Lung (tissue), 12 donors: Measurements from ENCODE around the gene DPP6. TPM values are rescaled to one million over a fixed set of nuclear protein-coding genes. Genes with fewer than 3 reads are reported as not detected.

Experiments
- ATAC-seq: fragments of 200-7000 bp; cut with Tn5 transposase; one replicate; pipeline ENCODE4 v1.9.1; 2020; ENCODE audit warnings: moderate number of reproducible peaks; ENCODE audit not compliant: insufficient read depth, low FRiP score
- DNase-seq, 3 donors: peaks; one replicate each; pipeline ENCODE4 v3.0.0-alpha.2; 2013 to 2017
- H3K27ac ChIP-seq, 2 donors: one replicate each; pipeline ENCODE4 v1.5.1; 2013; ENCODE audit warnings: mild to moderate bottlenecking in 2 of 2, moderate library complexity in 2 of 2, control low read depth in 1 of 2, inconsistent platforms in 1 of 2, low read depth in 1 of 2, low read length in 1 of 2
- H3K27me3 ChIP-seq, 3 donors: one replicate each; pipeline ENCODE4 v1.5.1; 2013; ENCODE audit warnings: low read length in 2 of 3; ENCODE audit not compliant: control insufficient read depth in 3 of 3, insufficient read depth in 3 of 3
- H3K36me3 ChIP-seq, 4 donors: one replicate each; pipeline ENCODE4 v1.5.1; 2013; ENCODE audit warnings: low read length in 4 of 4, mild to moderate bottlenecking in 1 of 4, moderate library complexity in 1 of 4; ENCODE audit not compliant: control insufficient read depth in 4 of 4, insufficient read depth in 4 of 4
- H3K4me1 ChIP-seq, 5 donors: one replicate each; pipeline ENCODE4 v1.5.1; 2013; ENCODE audit warnings: low read length in 5 of 5, mild to moderate bottlenecking in 2 of 5, moderate library complexity in 1 of 5; ENCODE audit not compliant: control insufficient read depth in 5 of 5, insufficient read depth in 5 of 5
- H3K4me3 ChIP-seq: one replicate; pipeline ENCODE4 v1.5.1; 2013; ENCODE audit warnings: mild to moderate bottlenecking, control low read depth, moderate library complexity
- H3K9ac ChIP-seq, 2 donors: one replicate each; pipeline ENCODE4 v1.5.1; 2013; ENCODE audit warnings: low read length in 2 of 2, control low read depth in 1 of 2; ENCODE audit not compliant: insufficient read depth in 1 of 2
- H3K9me3 ChIP-seq, 4 donors: one replicate each; pipeline ENCODE4 v1.5.1; 2013; ENCODE audit warnings: low read length in 3 of 4, mild to moderate bottlenecking in 1 of 4, moderate library complexity in 1 of 4; ENCODE audit not compliant: control insufficient read depth in 4 of 4, insufficient read depth in 3 of 4
- WGBS, 2 donors: extraction: QIAGEN DNeasy Blood & Tissue Kit; methylation state at CpG; one replicate each; pipeline ENCODE4 v1.1.7; 2013; 5-methylcytosine and 5-hydroxymethylcytosine counted together
- polyA plus RNA-seq, 2 donors: library from polyadenylated mRNA; stranded (reverse); fragments of 200-250 nt; gene quantifications; one replicate each; pipeline ENCODE4 v1.2.1, GENCODE V29; 2013
- total RNA-seq, 2 donors: library from RNA; depleted of rRNA in 1 of 2; stranded (reverse); fragments of >200 nt in 1 of 2; gene quantifications; one replicate each; pipeline ENCODE4 v1.2.1, GENCODE V29; 2014 to 2021
- TF ChIP-seq, protein P1 (sequence below): IDR thresholded peaks from 2 replicates; pipeline ENCODE4 v1.5.1; 2012; ENCODE audit warnings: mild to moderate bottlenecking; ENCODE audit errors: control extremely low read depth, extremely low read depth
- donor health status: control.
- donor health status: control.
- donor health status: Bipolar disorder and iron deficiency.
- donor health status: healthy.
- donor health status: DM: yes; HTN: yes; CAD: no.

Gene DPP6
- total and polyA plus RNA-seq, 4 donors: 0.08 to 1.3 (median 0.75) TPM

DNA sequence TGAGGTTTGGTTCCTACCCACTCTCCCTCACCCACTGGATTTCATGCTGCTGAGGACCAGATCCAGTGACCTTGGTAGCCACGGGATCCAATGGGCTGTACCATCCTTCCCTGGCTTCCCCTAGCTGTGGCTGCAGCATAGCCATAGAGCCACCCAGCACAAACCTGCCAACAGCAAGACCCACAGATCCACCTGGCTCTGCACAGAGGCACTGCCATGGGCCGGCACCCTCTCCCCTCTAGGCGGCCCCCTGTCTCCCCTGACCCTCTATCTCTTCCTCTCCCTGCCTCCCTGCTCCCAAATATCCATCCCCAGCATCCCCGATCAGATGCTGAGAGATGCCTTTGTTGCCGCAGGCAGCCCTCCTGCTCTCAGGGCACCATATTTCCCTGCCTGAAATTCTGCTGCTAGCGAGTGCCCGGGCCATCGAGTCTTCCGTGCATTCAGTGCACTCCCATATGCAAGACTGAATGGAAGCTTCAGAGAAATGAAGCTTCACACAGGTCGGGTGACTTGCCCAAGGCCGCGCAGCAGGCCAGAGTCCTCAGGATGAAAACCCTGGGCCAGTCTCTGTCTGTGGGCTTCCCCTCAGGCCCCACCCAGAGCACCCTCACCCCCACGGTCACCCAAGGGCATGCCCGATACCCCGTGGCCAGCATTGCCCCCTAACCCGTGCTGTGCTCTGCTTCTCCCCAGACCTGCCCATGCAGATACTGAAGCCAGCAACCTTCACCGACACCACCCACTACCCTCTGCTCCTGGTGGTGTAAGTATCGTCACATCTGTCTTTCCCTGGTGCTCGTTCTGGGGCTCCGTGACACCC lies 819.9 kb downstream of the DPP6 start:
- no peak for DNase-seq
- 85 to 87% methylated on average over 20 of the region's 20 CpGs for WGBS, 2 donors
- no peaks in the 10 kb centered on the region for H3K9me3 ChIP-seq
- H3K4me3 ChIP-seq: no peak overlapping the region
- no peak for ATAC-seq
- H3K27ac ChIP-seq: no peak overlapping the region
- H3K36me3 ChIP-seq: no peaks in the 10 kb centered on the region
- H3K9ac ChIP-seq: no peak overlapping the region
- TF ChIP-seq, protein P1, sequence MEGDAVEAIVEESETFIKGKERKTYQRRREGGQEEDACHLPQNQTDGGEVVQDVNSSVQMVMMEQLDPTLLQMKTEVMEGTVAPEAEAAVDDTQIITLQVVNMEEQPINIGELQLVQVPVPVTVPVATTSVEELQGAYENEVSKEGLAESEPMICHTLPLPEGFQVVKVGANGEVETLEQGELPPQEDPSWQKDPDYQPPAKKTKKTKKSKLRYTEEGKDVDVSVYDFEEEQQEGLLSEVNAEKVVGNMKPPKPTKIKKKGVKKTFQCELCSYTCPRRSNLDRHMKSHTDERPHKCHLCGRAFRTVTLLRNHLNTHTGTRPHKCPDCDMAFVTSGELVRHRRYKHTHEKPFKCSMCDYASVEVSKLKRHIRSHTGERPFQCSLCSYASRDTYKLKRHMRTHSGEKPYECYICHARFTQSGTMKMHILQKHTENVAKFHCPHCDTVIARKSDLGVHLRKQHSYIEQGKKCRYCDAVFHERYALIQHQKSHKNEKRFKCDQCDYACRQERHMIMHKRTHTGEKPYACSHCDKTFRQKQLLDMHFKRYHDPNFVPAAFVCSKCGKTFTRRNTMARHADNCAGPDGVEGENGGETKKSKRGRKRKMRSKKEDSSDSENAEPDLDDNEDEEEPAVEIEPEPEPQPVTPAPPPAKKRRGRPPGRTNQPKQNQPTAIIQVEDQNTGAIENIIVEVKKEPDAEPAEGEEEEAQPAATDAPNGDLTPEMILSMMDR: no peak
- H3K4me1 ChIP-seq: peaks cover 0 to 2% (median 0%) of the 10 kb centered on the region in 5 donors
- H3K27me3 ChIP-seq: peaks cover 0 to 18% (median 8%) of the 10 kb centered on the region in 3 donors

DNA sequence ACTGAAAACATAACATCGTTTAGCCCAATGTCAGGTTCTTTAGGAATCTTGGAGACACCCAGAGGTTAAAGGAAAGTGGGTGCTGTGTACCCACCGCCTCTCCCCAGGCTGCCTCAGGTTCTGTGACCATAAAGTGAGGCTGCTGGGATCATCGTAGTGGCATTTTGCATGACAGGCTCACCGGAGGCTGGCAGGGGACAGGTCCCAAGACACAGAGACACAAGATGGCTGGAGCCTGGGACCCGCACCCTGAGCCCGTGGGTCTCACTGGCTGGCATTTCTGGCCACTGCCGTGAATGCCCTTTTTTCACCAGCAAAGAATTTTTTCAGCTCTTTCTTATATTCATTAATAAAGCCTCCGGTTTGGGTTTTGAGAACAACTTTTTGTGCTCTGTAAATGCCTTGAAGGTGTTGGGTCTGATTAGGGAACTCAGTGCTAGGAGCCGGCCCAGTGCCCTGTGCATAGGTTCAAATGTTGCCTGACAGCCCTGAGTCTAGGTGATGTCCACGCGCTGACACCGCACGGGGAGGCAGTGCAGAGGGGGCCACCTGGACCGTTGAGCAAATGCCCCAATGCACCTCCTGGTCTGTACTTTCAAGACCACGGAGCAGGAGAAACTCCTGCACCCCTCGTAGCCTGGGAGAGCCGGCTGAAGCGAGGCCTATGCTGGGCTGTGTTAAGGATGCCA lies 820.8 kb downstream of the DPP6 start:
- Histone ChIP-seq H3K9me3 (no peaks in the 10 kb centered on the region), H3K9ac (no peak overlapping the region), H3K4me3 (no peak overlapping the region), H3K36me3 (no peaks in the 10 kb centered on the region), H3K27me3 (peaks cover 0 to 16% (median 6%) of the 10 kb centered on the region in 3 donors), H3K4me1 (peaks cover 0 to 2% (median 0%) of the 10 kb centered on the region in 5 donors), H3K27ac (no peak overlapping the region)
- ATAC-seq (no peak), DNase-seq (no peak)
- WGBS, 2 donors: 69 to 89% methylated on average over 18 of the region's 18 CpGs
- TF ChIP-seq, protein P1: no peak

DNA sequence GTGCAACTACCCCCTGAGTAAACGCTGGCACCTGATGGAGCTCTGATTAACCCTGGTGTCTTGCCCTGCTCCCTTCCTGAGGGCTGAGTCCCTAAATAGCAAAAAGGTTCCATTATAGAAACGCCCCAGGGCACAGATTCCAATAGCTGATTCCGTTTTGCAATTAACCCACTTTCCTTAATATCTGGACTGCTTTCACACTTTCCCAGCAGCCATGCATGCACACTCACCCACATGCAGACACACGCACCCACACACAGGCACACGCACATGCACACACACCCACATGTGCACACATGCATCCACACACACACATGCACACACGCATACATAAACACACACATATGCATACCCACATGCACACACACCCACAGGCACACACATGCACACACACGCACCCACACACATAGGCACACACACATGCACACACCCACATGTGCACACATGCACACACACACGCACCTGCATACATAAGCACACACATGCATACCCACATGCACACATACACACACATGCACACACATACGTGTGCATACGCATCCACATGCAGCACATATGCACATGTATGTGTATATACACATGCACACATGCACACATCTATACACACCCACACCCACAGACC lies 821.4 kb downstream of the DPP6 start:
- no peak for ATAC-seq
- Histone ChIP-seq H3K36me3 (no peaks in the 10 kb centered on the region), H3K27ac (no peak overlapping the region), H3K9me3 (no peaks in the 10 kb centered on the region), H3K9ac (no peak overlapping the region), H3K4me1 (peaks cover 0 to 2% (median 0%) of the 10 kb centered on the region in 5 donors), H3K4me3 (no peak overlapping the region), H3K27me3 (peaks cover 0 to 11% (median 6%) of the 10 kb centered on the region in 3 donors)
- 73 to 91% methylated on average over 10 of the region's 10 CpGs for WGBS, 2 donors
- no peak for DNase-seq
- TF ChIP-seq, protein P1: no peak
